ENCODE data around the gene EFCAB11. TPM values are rescaled to one million over a fixed set of nuclear protein-coding genes. Genes with fewer than 3 reads are reported as not detected.

EFCAB11 gene
- total and polyA plus RNA-seq, 2 experiments from 2014 or later: 7.7 to 24.6 TPM

GRCh38 chr14:89865153-89865552 is 89.4 kb downstream of the EFCAB11 start:
- Histone ChIP-seq H2AFZ (no peak overlapping the region), H3K9me2 (ENCODE audit: insufficient read depth) (0 out of 2 replicates have a peak, but pooled peaks cover 3% of the 10 kb centered on the region), H3F3A (replicated peaks; ENCODE audit: low read depth) (no peaks in the 10 kb centered on the region), H3K79me2 (replicated peaks; ENCODE audit: insufficient read depth) (no peaks in the 10 kb centered on the region), H3K27me3 (ENCODE audit: insufficient read depth) (no peaks in the 10 kb centered on the region), H3K36me3 (ENCODE audit: insufficient read depth) (no peaks in the 10 kb centered on the region; the same call in 1 of the 2 replicates), H3K4me1 (ENCODE audit: insufficient read depth) (no peaks in the 10 kb centered on the region), H3K4me2 (no peak overlapping the region), H4K20me1 (replicated peaks; ENCODE audit: insufficient read depth) (no peaks in the 10 kb centered on the region), H3K27ac (ENCODE audit: low read depth) (no peak overlapping the region), H3K4me3 (no peak overlapping the region)
- H3K9me3 Mint-ChIP-seq: peaks cover 3% of the 10 kb centered on the region; the same call in 2 of the 3 replicates
- no peak for TF ChIP-seq EZH2 (IDR thresholded peaks at IDR 0.05; ENCODE audit: low read depth, unreplicated experiment)
- no peak for TF ChIP-seq ETS1 (IDR thresholded peaks at IDR 0.05)
- TF ChIP-seq STAT1 (IDR thresholded peaks at IDR 0.05; ENCODE audit: unreplicated experiment): no peak
- TF ChIP-seq EZH2phosphoT487 (IDR thresholded peaks at IDR 0.05; ENCODE audit: unreplicated experiment): no peak
- no peak for TF ChIP-seq REST (IDR thresholded peaks at IDR 0.05; ENCODE audit: unreplicated experiment)
- no peak for TF ChIP-seq CTCF (conservative IDR thresholded peaks at IDR 0.05; ENCODE audit: low read depth in 2 of 2)
- TF ChIP-seq ZNF114 (CRISPR knock-in tag; IDR thresholded peaks at IDR 0.05): no peak
- no peak for TF ChIP-seq CREB1 (CRISPR knock-in tag; IDR thresholded peaks at IDR 0.05; ENCODE audit: low read depth)
- no peak for TF ChIP-seq POLR2AphosphoS5 (IDR thresholded peaks at IDR 0.05; ENCODE audit: low read depth)
- TF ChIP-seq NANOG (IDR thresholded peaks at IDR 0.05; ENCODE audit: borderline replicate concordance): no peak
- no peak for TF ChIP-seq ZNF462 (CRISPR knock-in tag; IDR thresholded peaks at IDR 0.05)
- TF ChIP-seq JUNB (IDR thresholded peaks at IDR 0.05; ENCODE audit: unreplicated experiment): no peak
- no peak for TF ChIP-seq ZNF331 (CRISPR knock-in tag; IDR thresholded peaks at IDR 0.05; ENCODE audit: low read depth)
- no peak overlapping the region for H3K27ac Mint-ChIP-seq
- no peak for ATAC-seq
- H3K4me1 Mint-ChIP-seq: no peaks in the 10 kb centered on the region
- no peaks in the 10 kb centered on the region for H3K27me3 Mint-ChIP-seq (ENCODE audit: insufficient read depth, low read depth, poor library complexity)
- peaks cover 6% of the 10 kb centered on the region for H3K36me3 Mint-ChIP-seq (ENCODE audit: low read depth)
- H3K4me3 Mint-ChIP-seq: no peak overlapping the region
- DNase-seq (ENCODE audit: low spot score): no peak

Measured in GM23338 (cell line).